ENCODE measurements around the gene RALBP1.
"Not testable (repeated sequence)": the region's sequence is repeated elsewhere in the genome, so short reads cannot be mapped to it uniquely, and the experiment has no call there.

RALBP1 gene

DNA sequence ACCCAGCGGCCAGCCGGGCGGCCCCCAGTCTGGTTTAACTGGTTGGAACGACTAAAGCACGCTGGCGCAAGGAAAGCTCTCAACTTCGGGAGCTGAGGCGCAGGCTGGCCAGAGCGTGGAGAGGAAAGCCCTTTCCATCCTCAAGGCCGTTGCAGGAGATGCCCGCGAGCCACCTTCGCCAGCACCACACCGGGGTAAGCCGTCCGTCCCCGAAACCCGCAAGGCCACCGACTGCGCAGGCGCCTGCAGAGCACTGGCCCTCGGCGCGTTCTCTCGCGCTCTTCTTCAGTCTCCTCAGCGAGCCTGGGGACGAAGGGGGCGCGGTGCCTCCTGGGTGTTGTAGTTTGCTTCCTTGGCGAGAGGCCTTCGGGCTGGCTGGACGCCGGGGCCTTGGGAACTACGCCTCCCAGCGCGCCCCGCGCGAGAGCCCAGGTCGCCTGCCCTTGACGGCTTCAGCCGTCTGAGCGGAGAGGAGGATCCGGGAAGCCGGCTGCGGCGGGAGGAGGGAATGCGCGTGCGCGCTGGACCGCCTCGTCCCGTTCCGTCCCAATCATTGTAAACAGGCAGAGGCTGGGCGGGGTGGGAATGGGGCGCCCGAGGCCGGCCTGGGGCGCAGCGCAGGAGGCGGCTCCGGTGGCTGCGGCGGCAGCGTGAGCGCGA lies at the start of gene RALBP1:
TSS of gene RALBP1 (plus strand) at position 531 of the 660 bp plus-strand sequence. CDS start 37,533 bp downstream, outside the sequence.
- Histone ChIP-seq H3K4me1 (ENCODE audit: control insufficient read depth, insufficient read depth, low read length) (peaks cover 13% of the 10 kb centered on the region), H3K9me3 (ENCODE audit: control insufficient read depth, low read length) (no peaks in the 10 kb centered on the region), H3K9ac (ENCODE audit: low read length) (peak within 1 kb of the TSS; percentile 91), H3K36me3 (ENCODE audit: control insufficient read depth, insufficient read depth, low read length, severe bottlenecking) (no peaks in the 10 kb centered on the region), H3K27me3 (replicated peaks; ENCODE audit: control insufficient read depth, insufficient read depth, low read length) (no peaks in the 10 kb centered on the region), H3K4me3 (ENCODE audit: low read length) (peak within 1 kb of the TSS; percentile 88)
- DNase-seq (ENCODE audit: low read depth): peak; percentile 100

DNA sequence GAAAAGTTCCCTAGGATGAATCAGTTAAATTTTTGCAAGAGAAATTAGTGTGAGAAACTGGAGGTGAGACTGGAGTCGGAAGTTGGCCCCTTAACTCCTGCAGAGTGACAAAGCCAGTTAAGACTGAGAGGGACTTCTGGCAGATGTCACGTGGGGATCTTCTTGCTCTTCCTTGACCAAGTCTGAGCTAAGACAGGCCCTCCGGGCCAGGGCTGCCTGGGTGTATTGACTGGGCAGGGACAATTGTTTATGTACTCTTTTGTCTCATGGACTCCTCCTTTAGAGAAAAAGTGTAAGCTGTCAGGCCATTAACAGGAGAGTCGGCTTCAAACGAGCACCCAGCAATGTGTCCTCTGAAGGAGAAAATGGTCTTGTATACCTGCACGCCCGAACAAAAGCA lies 48.6 kb upstream of the RALBP1 start:
- Histone ChIP-seq H3K4me1 (ENCODE audit: control insufficient read depth, insufficient read depth, low read length) (peaks cover 18% of the 10 kb centered on the region), H3K4me3 (ENCODE audit: low read length) (no peak overlapping the region), H3K9ac (ENCODE audit: low read length) (no peak overlapping the region), H3K9me3 (ENCODE audit: control insufficient read depth, low read length) (peaks cover 18% of the 10 kb centered on the region), H3K27me3 (replicated peaks; ENCODE audit: control insufficient read depth, insufficient read depth, low read length) (no peaks in the 10 kb centered on the region), H3K36me3 (ENCODE audit: control insufficient read depth, insufficient read depth, low read length, severe bottlenecking) (no peaks in the 10 kb centered on the region)
- DNase-seq (ENCODE audit: low read depth): no peak

DNA sequence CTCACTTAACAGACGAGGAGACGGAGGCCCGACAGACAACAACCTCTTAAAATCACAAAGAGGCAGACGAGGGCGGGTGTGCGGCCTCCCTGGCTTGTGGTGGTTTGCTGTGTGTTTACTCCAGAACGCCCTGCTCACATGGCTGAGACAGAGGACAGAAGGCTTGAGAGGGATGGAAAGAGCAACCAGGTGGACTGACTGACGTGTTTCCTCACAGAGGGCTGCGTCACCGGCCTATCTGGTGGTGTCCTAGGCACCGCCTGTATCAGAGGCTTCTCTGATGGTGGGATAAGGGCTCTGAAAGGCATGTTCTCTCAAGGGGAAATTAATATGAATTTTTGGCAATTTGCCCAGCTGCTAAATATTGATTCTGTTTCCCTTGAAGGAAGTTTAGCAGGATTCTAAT lies 47.0 kb upstream of the RALBP1 start:
- no peak overlapping the region for H3K9ac ChIP-seq (ENCODE audit: low read length)
- H3K27me3 ChIP-seq (replicated peaks; ENCODE audit: control insufficient read depth, insufficient read depth, low read length): no peaks in the 10 kb centered on the region
- H3K4me3 ChIP-seq (ENCODE audit: low read length): no peak overlapping the region
- DNase-seq (ENCODE audit: low read depth): no peak
- peaks cover 18% of the 10 kb centered on the region for H3K4me1 ChIP-seq (ENCODE audit: control insufficient read depth, insufficient read depth, low read length)
- no peaks in the 10 kb centered on the region for H3K36me3 ChIP-seq (ENCODE audit: control insufficient read depth, insufficient read depth, low read length, severe bottlenecking)
- H3K9me3 ChIP-seq (ENCODE audit: control insufficient read depth, low read length): peaks cover 18% of the 10 kb centered on the region

DNA sequence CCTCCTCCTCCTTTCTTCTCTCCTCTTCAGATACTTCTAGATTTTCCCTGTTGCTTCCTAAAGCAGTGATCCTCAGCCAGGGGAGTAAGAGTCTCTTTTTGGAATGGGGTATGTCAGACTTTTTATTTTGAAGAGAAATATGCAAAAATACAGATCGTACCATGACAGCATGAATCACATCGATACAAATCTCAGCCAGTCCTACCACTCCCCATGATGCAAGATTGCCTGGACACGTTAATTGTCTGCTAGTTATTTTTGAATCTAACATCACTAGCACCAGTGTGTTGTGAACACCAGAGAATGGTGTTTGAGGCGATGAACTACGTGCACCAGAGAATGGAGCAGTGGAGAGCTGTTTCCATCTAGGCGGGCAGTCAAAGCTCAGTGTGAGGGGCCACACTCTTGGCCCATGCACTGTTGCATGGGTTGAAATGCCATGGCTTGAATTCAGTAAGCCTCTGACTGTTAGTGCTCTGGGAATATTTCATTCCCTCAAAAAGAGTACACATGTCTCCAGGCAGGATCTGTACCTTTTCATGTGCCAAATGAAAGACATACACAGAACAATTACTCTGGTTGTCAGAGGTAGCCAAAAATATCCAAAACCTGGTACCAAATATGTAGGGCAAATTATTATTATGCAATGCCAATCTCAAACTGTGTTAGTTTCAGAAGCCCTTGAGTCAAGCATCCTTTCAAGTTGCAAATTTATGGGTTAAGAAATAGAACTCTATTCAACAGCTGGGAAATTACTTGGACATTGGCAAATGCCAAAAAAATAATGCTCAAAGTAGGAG lies 46.3 kb upstream of the RALBP1 start:
- no peaks in the 10 kb centered on the region for H3K27me3 ChIP-seq (replicated peaks; ENCODE audit: control insufficient read depth, insufficient read depth, low read length)
- no peak overlapping the region for H3K9ac ChIP-seq (ENCODE audit: low read length)
- H3K4me3 ChIP-seq (ENCODE audit: low read length): peak overlapping the region; percentile 11
- DNase-seq (ENCODE audit: low read depth): no peak
- no peaks in the 10 kb centered on the region for H3K36me3 ChIP-seq (ENCODE audit: control insufficient read depth, insufficient read depth, low read length, severe bottlenecking)
- peaks cover 18% of the 10 kb centered on the region for H3K4me1 ChIP-seq (ENCODE audit: control insufficient read depth, insufficient read depth, low read length)
- H3K9me3 ChIP-seq (ENCODE audit: control insufficient read depth, low read length): peaks cover 11% of the 10 kb centered on the region

DNA sequence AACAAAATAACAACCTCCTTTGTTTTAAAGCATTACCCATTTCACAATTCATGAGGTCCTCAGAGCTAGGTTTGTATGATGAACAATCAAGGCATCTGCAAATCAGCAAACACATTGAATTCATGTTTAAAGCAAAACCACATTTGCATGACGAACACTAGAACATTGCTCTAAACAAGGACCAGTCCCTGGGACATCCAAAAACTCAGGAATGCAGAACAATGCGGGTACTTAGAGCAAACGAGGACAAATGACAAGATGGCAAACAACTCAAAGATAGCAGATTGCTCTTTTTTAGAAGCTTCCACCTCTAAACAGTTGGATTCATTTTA lies 45.7 kb upstream of the RALBP1 start:
- Histone ChIP-seq H3K9ac (ENCODE audit: low read length) (no peak overlapping the region), H3K4me3 (ENCODE audit: low read length) (peak overlapping the region; percentile 11), H3K4me1 (ENCODE audit: control insufficient read depth, insufficient read depth, low read length) (peaks cover 18% of the 10 kb centered on the region), H3K36me3 (ENCODE audit: control insufficient read depth, insufficient read depth, low read length, severe bottlenecking) (no peaks in the 10 kb centered on the region), H3K27me3 (replicated peaks; ENCODE audit: control insufficient read depth, insufficient read depth, low read length) (no peaks in the 10 kb centered on the region), H3K9me3 (ENCODE audit: control insufficient read depth, low read length) (peaks cover 5% of the 10 kb centered on the region)
- DNase-seq (ENCODE audit: low read depth): peak; percentile 60

DNA sequence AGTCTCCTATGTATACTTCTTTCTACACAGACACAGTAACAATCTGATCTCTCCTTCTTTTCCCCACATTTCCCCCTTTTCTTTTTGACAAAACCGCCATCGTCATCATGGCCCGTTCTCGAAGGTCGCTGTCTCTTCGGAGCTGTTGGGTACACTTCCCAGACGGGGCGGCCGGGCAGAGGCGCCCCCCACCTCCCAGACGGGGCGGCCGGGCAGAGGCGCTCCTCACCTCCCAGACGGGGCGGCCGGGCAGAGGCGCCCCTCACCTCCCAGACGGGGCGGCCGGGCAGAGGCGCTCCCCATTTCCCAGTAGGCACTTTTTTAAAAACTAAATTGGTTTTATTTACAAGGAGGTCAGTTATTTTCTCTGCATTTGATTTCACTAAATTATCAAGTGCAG lies 45.0 kb upstream of the RALBP1 start:
- H3K9ac ChIP-seq (ENCODE audit: low read length); H3K27me3 ChIP-seq (replicated peaks; ENCODE audit: control insufficient read depth, insufficient read depth, low read length); H3K36me3 ChIP-seq (ENCODE audit: control insufficient read depth, insufficient read depth, low read length, severe bottlenecking); H3K4me3 ChIP-seq (ENCODE audit: low read length); DNase-seq (ENCODE audit: low read depth); H3K9me3 ChIP-seq (ENCODE audit: control insufficient read depth, low read length): not testable (repeated sequence)
- peaks cover 18% of the 10 kb centered on the region for H3K4me1 ChIP-seq (ENCODE audit: control insufficient read depth, insufficient read depth, low read length)

DNA sequence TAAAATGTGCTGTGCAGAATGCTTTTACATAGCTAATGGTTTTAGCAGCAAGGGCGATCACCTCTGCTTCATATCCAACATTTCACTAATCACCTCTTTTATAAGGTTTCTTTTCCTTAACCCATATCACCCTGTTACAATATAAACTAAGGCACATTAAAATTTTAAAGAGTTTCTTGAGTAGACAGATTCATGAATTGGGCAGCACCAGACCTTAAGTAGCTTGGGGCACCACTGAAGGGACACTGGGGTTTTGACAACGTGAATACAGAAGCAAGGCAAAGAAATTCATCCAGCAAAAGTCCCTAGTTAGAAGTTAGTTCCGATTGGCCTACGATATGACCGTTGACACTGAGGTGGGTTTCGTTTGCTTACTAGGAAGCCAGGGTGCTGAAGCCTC lies 44.0 kb upstream of the RALBP1 start:
- Histone ChIP-seq H3K9ac (ENCODE audit: low read length) (no peak overlapping the region), H3K9me3 (ENCODE audit: control insufficient read depth, low read length) (no peaks in the 10 kb centered on the region), H3K4me3 (ENCODE audit: low read length) (no peak overlapping the region), H3K4me1 (ENCODE audit: control insufficient read depth, insufficient read depth, low read length) (peaks cover 18% of the 10 kb centered on the region), H3K27me3 (replicated peaks; ENCODE audit: control insufficient read depth, insufficient read depth, low read length) (no peaks in the 10 kb centered on the region), H3K36me3 (ENCODE audit: control insufficient read depth, insufficient read depth, low read length, severe bottlenecking) (no peaks in the 10 kb centered on the region)
- DNase-seq (ENCODE audit: low read depth): peak; percentile 4

DNA sequence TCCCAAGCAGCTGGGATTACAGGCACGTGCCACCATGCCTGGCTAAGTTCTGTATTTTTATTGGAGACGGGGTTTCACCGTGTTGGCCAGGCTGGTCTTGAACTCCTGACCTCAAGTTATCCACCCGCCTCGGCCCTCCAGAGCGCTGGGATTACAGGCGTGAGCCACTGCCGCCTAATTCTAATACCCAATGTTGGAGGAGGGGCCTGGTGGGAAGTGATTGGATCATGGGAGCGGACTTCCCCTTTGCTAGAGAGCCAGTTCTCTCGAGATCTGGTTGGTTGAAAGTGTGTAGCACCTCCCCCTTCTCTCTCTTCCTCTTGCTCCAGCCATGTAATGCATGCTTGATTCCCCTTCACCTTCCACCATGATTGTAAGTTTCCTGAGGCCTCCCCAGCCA lies 42.2 kb upstream of the RALBP1 start:
- not testable (repeated sequence) for H3K36me3 ChIP-seq (ENCODE audit: control insufficient read depth, insufficient read depth, low read length, severe bottlenecking); H3K9ac ChIP-seq (ENCODE audit: low read length); H3K4me3 ChIP-seq (ENCODE audit: low read length); H3K9me3 ChIP-seq (ENCODE audit: control insufficient read depth, low read length); H3K27me3 ChIP-seq (replicated peaks; ENCODE audit: control insufficient read depth, insufficient read depth, low read length); DNase-seq (ENCODE audit: low read depth)
- H3K4me1 ChIP-seq (ENCODE audit: control insufficient read depth, insufficient read depth, low read length): peaks cover 29% of the 10 kb centered on the region

DNA sequence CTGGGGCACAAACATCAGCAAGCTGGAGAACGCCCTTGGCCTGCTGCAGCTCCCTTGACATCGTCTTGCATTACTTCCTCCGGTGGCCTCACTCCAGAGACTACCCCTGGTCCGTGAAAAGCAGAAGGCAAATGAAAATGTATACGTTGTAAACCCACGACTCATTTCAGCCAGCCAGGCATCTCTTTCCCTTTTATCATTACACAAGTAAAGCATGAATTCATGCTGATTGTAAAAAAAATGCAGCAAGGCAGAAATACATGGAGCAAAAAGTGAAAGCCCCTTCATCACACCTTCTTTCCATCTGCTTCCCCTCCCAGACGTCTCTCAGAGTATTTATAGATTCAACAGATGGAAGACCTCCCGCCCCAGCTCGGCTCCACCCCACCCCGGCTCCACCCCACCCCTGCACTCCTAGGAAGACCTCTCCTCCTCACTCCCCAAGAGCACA lies 41.6 kb upstream of the RALBP1 start:
- no peak overlapping the region for H3K9ac ChIP-seq (ENCODE audit: low read length)
- no peak for DNase-seq (ENCODE audit: low read depth)
- H3K4me3 ChIP-seq (ENCODE audit: low read length): no peak overlapping the region
- H3K36me3 ChIP-seq (ENCODE audit: control insufficient read depth, insufficient read depth, low read length, severe bottlenecking): no peaks in the 10 kb centered on the region
- H3K9me3 ChIP-seq (ENCODE audit: control insufficient read depth, low read length): no peaks in the 10 kb centered on the region
- peaks cover 24% of the 10 kb centered on the region for H3K4me1 ChIP-seq (ENCODE audit: control insufficient read depth, insufficient read depth, low read length)
- H3K27me3 ChIP-seq (replicated peaks; ENCODE audit: control insufficient read depth, insufficient read depth, low read length): no peaks in the 10 kb centered on the region

DNA sequence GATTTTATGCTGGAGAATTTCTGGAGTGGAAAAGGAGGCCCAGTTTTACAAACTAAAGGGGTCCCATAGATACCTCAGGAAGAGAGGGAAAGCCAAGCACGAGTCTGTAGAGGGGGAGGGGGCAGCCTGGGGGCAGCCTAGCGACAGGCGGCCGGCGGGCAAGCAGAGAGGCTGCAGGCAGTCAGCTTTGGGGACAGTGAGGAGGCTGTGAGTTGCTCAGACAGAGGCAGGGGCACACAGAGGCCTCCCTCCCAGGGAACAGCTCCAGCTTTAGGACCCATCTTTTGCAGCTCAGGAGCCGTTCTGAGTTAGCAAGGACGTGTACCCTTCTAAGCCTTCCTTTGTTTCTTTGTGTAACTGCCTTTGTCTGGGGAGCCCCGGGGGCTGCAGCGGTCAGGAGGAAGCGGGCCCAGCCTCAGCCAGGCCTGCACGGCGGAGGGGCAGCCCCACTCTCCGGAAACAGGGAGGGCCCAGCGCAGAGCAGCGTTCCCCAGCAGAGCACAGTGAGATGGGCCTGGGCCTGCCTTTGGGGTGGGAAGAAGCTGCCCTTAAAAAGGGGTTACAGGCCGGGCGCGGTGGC lies 41.1 kb upstream of the RALBP1 start:
- H3K36me3 ChIP-seq (ENCODE audit: control insufficient read depth, insufficient read depth, low read length, severe bottlenecking): no peaks in the 10 kb centered on the region
- H3K4me1 ChIP-seq (ENCODE audit: control insufficient read depth, insufficient read depth, low read length): peaks cover 19% of the 10 kb centered on the region
- DNase-seq (ENCODE audit: low read depth): no peak
- H3K27me3 ChIP-seq (replicated peaks; ENCODE audit: control insufficient read depth, insufficient read depth, low read length): no peaks in the 10 kb centered on the region
- H3K9me3 ChIP-seq (ENCODE audit: control insufficient read depth, low read length): no peaks in the 10 kb centered on the region
- H3K4me3 ChIP-seq (ENCODE audit: low read length): no peak overlapping the region
- no peak overlapping the region for H3K9ac ChIP-seq (ENCODE audit: low read length)

DNA sequence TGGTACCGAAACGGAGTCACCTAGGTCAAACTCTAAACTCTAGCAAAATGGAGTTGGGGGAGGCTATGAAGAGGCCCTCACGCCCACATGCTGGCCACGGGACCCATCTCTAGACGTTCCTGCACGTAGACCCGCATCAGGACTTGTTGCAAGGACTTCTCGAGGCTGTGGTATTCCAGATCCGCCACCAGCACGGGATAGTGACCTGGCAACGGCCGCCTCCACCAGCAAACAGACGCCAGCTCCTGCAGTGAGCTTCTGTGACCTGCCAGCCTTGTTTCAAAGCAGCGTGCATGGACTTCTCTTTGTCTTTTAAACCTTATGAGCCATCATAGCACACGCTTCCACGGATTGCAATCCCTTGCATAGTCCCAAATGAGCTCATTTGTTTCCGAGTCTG lies 40.3 kb upstream of the RALBP1 start:
- no peaks in the 10 kb centered on the region for H3K36me3 ChIP-seq (ENCODE audit: control insufficient read depth, insufficient read depth, low read length, severe bottlenecking)
- H3K9ac ChIP-seq (ENCODE audit: low read length): no peak overlapping the region
- peaks cover 11% of the 10 kb centered on the region for H3K4me1 ChIP-seq (ENCODE audit: control insufficient read depth, insufficient read depth, low read length)
- H3K9me3 ChIP-seq (ENCODE audit: control insufficient read depth, low read length): no peaks in the 10 kb centered on the region
- H3K4me3 ChIP-seq (ENCODE audit: low read length): no peak overlapping the region
- no peaks in the 10 kb centered on the region for H3K27me3 ChIP-seq (replicated peaks; ENCODE audit: control insufficient read depth, insufficient read depth, low read length)
- DNase-seq (ENCODE audit: low read depth): no peak
